LNCaP clone FGC (cell line): Measurements from ENCODE around the gene RGS5.

ENCODE experiments used
- DNase-seq: peaks from one replicate; pipeline ENCODE4 v3.0.0-alpha.2; 2011; ENCODE audit warnings: low read depth
- H3K4me3 ChIP-seq: 2 replicates; pipeline ENCODE4 v1.5.1; 2011; ENCODE audit warnings: mild to moderate bottlenecking, low read depth, low read length, control low read depth
- CTCF ChIP-seq: IDR thresholded peaks from 2 replicates; pipeline ENCODE4 v1.5.1; 2012; ENCODE audit warnings: mild to moderate bottlenecking; ENCODE audit not compliant: control insufficient read depth, insufficient read depth; ENCODE audit errors: extremely low read depth

RGS5 gene

GRCh38 chr1:163182330-163182949 is 20.3 kb downstream of the RGS5 start:
- DNase-seq, result no peak
- no peak for TF ChIP-seq CTCF
- H3K4me3 ChIP-seq, result no peak overlapping the region

DNA sequence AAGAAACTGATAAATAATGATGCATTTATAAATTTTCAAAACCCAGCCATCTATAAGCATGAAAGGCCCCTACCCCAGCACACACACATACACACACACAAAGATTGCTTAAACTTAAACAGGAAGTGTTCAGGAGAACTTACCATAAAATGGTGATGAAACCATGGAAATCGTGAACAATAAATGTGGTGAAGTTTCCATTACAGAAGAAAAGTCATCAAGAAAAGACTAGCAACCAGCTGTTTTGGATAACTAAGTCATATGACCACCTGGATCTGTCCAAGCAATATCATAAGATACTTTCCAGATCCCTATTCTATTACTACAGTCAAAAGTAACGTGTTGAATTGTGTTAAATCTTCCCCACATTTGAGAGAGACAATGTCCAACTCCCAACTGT is 24.1 kb downstream of the RGS5 start:
- TF ChIP-seq CTCF, result no peak
- DNase-seq, result no peak
- H3K4me3 ChIP-seq, result no peak overlapping the region

- no peak overlapping the region for H3K4me3 ChIP-seq
- TF ChIP-seq CTCF, result no peak
- DNase-seq, result no peak
Measured at GRCh38 chr1:163176797-163177196, 25.9 kb downstream of the RGS5 start.

DNA sequence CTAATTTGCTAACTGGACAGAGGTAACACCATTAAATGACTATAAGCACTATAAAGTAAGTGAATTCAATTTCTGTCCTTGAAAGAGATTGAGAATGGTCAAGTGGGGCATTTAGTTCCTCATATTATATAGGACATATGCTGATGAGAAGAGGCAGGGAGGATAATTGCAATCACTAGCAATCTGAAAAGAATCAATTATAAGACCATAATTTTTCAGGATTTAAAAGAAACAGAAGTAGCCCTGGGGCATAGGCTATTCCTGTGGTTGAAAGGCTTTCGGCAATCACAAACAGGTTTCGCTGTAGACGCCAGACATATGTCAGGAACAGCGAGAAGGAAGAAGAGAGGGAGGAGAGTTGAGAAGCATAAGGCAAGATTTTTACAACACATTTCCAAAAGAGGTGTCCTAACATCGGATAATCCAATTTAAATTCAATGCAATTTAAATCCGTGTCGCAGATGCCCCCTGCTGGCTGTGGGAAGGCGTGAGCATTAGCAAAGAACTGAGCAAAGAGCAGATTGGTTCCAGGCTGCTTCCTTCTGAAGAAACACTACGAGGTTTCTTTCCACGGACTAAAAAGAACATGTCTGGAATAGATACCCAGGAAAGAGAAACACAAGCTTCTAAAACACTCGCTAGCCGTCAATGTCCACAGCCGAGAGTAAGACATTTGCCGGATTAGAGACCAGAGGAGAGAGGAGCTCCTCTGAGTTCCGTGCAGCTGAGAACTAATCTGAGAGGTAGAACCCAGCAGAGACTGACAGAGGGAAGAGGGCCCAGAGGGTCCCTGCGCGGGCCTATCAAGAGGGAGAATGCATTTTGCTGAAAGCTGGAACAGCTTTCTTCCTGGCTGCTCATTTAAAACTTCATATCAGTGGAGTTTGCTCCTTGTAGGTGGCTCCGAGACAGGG is 27.9 kb downstream of the RGS5 start:
- H3K4me3 ChIP-seq, result no peak overlapping the region

DNA sequence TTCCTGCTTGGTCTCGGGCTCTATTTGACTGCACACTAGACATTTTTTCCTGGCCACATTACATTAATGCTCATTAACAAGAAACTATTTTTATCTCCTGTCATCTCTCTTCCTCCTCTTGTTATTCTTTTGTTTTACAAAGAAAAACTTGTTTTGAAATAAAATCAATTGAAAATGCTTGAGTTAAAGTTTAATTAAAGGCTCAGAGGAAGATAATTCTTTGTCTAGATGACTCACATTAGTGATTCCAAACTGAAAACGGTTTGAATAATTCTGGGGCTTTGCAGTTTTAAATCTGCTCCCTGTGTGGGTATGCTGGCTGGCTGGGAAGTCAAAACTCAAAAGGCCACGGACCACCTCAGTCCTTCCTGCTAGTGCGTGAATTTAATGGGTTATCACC is 29.6 kb downstream of the RGS5 start:
- no peak for DNase-seq
- TF ChIP-seq CTCF, result no peak
- no peak overlapping the region for H3K4me3 ChIP-seq

More for the DNA sequence above, 27.9 kb downstream of the RGS5 start:
- TF ChIP-seq CTCF, result peak; percentile 94
- DNase-seq, result peak; percentile 27

DNA sequence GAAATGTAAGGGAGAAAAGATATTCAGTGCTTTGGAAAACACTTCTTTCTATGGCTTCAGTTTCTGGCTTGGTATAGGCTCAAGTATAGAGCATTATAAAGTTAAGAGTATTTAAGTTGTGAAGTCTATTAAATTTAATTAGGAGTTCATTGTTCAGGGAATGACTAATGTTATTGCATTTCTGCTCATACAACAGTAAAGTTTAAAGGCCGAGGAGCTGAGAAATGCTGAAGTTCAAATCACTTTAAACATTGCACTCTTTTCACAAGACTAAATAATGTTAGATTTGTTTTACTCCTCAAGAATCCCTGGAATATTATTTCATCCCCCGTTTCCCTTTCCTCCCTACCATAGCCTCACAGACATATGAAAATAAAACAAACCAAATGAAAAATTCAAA is 30.1 kb downstream of the RGS5 start:
- H3K4me3 ChIP-seq, result no peak overlapping the region
- no peak for TF ChIP-seq CTCF
- no peak for DNase-seq
